Endodermal cell (in vitro differentiated cells): Measurements from ENCODE around the gene FCAMR. TPM values are rescaled to one million over a fixed set of nuclear protein-coding genes. Genes with fewer than 3 reads are reported as not detected.

Source experiments
- DNase-seq: peaks from one replicate; pipeline ENCODE4 v3.0.0-alpha.2; 2017
- H3K27ac ChIP-seq: 2 replicates; pipeline ENCODE4 v1.5.1; 2013; ENCODE audit warnings: mild to moderate bottlenecking, low read depth, low read length, moderate library complexity
- H3K27me3 ChIP-seq: 2 replicates; pipeline ENCODE4 v1.6.1; 2013; ENCODE audit warnings: mild to moderate bottlenecking, low read length, moderate library complexity; ENCODE audit not compliant: insufficient read depth, control insufficient read depth, poor library complexity, severe bottlenecking
- H3K36me3 ChIP-seq: 2 replicates; pipeline ENCODE4 v1.7.0; 2013; ENCODE audit warnings: mild to moderate bottlenecking, low read length, moderate library complexity; ENCODE audit not compliant: control insufficient read depth, insufficient read depth
- H3K4me1 ChIP-seq: one replicate; pipeline ENCODE4 v1.7.0; 2013; ENCODE audit warnings: low read length; ENCODE audit not compliant: control insufficient read depth, insufficient read depth
- H3K4me3 ChIP-seq: 2 replicates; pipeline ENCODE4 v1.5.1; 2013; ENCODE audit warnings: mild to moderate bottlenecking, low read length, moderate library complexity
- H3K9ac ChIP-seq: 2 replicates; pipeline ENCODE4 v1.6.1; 2013; ENCODE audit warnings: mild to moderate bottlenecking, low read length, moderate library complexity; ENCODE audit not compliant: poor library complexity, severe bottlenecking; ENCODE audit errors: extremely low read depth
- H3K9me3 ChIP-seq: 2 replicates; pipeline ENCODE4 v1.6.1; 2013; ENCODE audit warnings: mild to moderate bottlenecking, low read length, moderate library complexity; ENCODE audit not compliant: control insufficient read depth
- H3K27ac Mint-ChIP-seq: 2 replicates; pipeline ENCODE4 v1.8.0; 2020; ENCODE audit warnings: mixed read lengths
- H3K27me3 Mint-ChIP-seq: 2 replicates; pipeline ENCODE4 v1.8.0; 2021; ENCODE audit warnings: mild to moderate bottlenecking, mixed read lengths; ENCODE audit not compliant: insufficient read depth
- H3K36me3 Mint-ChIP-seq: 2 replicates; pipeline ENCODE4 v1.8.0; 2020; ENCODE audit warnings: low read depth, mixed read lengths
- H3K4me1 Mint-ChIP-seq: 2 replicates; pipeline ENCODE4 v1.8.0; 2020; ENCODE audit warnings: mixed read lengths
- H3K4me3 Mint-ChIP-seq: 2 replicates; pipeline ENCODE4 v1.8.0; 2020; ENCODE audit warnings: mild to moderate bottlenecking, moderate library complexity, mixed read lengths
- H3K9me3 Mint-ChIP-seq: 2 replicates; pipeline ENCODE4 v1.8.0; 2020; ENCODE audit warnings: mild to moderate bottlenecking, mixed read lengths
- WGBS, 2 experiments: methylation state at CpG; one replicate each; pipeline versions ENCODE4 v1.1.5 to v1.1.7; 2013; ENCODE audit warnings: missing lambda C conversion rate in 2 of 2, mixed read lengths in 1 of 2; ENCODE audit not compliant: insufficient coverage in 1 of 2, insufficient read length in 1 of 2; 5-methylcytosine and 5-hydroxymethylcytosine counted together
- long read RNA-seq, 4 experiments: library from polyadenylated mRNA in 2 of 4; library from RNA in 1 of 4; library from capped mRNA in 1 of 4; stranded (forward) in 3 of 4; unstranded in 1 of 4; transcript quantifications; one replicate each; pipeline ENCODE4 v2.0.0, GENCODE V29; 2020 to 2021; ENCODE audit warnings: inconsistent platforms in 1 of 4
- polyA plus RNA-seq, 2 experiments: library from polyadenylated mRNA; stranded (reverse); fragments of 50-300 nt; gene quantifications; one replicate each; pipeline ENCODE4 v1.2.3, GENCODE V29; 2013
- total RNA-seq, 2 donors: library from RNA; stranded (reverse); fragmentation: NEBNext Ultra II Directional in 1 of 2; extraction: Animal tissue kit (Norgen Biotek cat#: 25700) in 1 of 2; gene quantifications; 2 replicates in 1 of 2; 3 replicates in 1 of 2; pipeline ENCODE4 v1.2.1, GENCODE V29; 2021
- TF ChIP-seq, protein P1 (sequence below): fragments of 200-600 bp; sonication (generic); conservative IDR thresholded peaks from 2 replicates; pipeline ENCODE4 v1.5.0; 2021; ENCODE audit warnings: antibody characterized with exemption, mild to moderate bottlenecking

Gene FCAMR, protein sequence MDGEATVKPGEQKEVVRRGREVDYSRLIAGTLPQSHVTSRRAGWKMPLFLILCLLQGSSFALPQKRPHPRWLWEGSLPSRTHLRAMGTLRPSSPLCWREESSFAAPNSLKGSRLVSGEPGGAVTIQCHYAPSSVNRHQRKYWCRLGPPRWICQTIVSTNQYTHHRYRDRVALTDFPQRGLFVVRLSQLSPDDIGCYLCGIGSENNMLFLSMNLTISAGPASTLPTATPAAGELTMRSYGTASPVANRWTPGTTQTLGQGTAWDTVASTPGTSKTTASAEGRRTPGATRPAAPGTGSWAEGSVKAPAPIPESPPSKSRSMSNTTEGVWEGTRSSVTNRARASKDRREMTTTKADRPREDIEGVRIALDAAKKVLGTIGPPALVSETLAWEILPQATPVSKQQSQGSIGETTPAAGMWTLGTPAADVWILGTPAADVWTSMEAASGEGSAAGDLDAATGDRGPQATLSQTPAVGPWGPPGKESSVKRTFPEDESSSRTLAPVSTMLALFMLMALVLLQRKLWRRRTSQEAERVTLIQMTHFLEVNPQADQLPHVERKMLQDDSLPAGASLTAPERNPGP
- total RNA-seq = not detected
- not detected for polyA plus RNA-seq (2013, experiment 1 of 2)
- not detected for polyA plus RNA-seq (2013, experiment 2 of 2)
- long read RNA-seq, experiment 1 = 0 reads
- long read RNA-seq, experiment 2 = 0 reads
- long read RNA-seq, experiment 3 = 0 reads
- long read RNA-seq, experiment 4 = 0 reads

GRCh38 chr1:206970446-206970845 is at the start of gene FCAMR:
Gene FCAMR, minus strand, starts transcription at chr1:206970460. Its CDS starts 335 bp downstream, at chr1:206970125.
- H3K4me3 Mint-ChIP-seq = no peak within 1 kb of the TSS
- no peak within 1 kb of the TSS for H3K27ac ChIP-seq
- no peaks in the 10 kb centered on the region for H3K9me3 ChIP-seq
- H3K27me3 Mint-ChIP-seq = peaks cover 27% of the 10 kb centered on the region
- no peaks in the 10 kb centered on the region for H3K36me3 Mint-ChIP-seq
- no peaks in the 10 kb centered on the region for H3K9me3 Mint-ChIP-seq
- TF ChIP-seq, protein P1, sequence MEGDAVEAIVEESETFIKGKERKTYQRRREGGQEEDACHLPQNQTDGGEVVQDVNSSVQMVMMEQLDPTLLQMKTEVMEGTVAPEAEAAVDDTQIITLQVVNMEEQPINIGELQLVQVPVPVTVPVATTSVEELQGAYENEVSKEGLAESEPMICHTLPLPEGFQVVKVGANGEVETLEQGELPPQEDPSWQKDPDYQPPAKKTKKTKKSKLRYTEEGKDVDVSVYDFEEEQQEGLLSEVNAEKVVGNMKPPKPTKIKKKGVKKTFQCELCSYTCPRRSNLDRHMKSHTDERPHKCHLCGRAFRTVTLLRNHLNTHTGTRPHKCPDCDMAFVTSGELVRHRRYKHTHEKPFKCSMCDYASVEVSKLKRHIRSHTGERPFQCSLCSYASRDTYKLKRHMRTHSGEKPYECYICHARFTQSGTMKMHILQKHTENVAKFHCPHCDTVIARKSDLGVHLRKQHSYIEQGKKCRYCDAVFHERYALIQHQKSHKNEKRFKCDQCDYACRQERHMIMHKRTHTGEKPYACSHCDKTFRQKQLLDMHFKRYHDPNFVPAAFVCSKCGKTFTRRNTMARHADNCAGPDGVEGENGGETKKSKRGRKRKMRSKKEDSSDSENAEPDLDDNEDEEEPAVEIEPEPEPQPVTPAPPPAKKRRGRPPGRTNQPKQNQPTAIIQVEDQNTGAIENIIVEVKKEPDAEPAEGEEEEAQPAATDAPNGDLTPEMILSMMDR = no peak
- H3K4me1 Mint-ChIP-seq = peaks cover 9% of the 10 kb centered on the region
- WGBS, 2 experiments = 91% methylated on average over 2 of the region's 2 CpGs; no CpG with 5 or more reads in 1 of the 2 experiments
- no peak within 1 kb of the TSS for H3K9ac ChIP-seq
- DNase-seq = no peak
- peaks cover 9% of the 10 kb centered on the region for H3K27me3 ChIP-seq
- no peaks in the 10 kb centered on the region for H3K36me3 ChIP-seq
- H3K4me1 ChIP-seq = peaks cover 10% of the 10 kb centered on the region
- H3K4me3 ChIP-seq = no peak within 1 kb of the TSS
- no peak within 1 kb of the TSS for H3K27ac Mint-ChIP-seq

- H3K36me3 ChIP-seq = no peaks in the 10 kb centered on the region
- no peak for DNase-seq
- H3K27ac ChIP-seq = no peak overlapping the region
- TF ChIP-seq, protein P1 = no peak
- no peaks in the 10 kb centered on the region for H3K4me1 ChIP-seq
- H3K4me3 ChIP-seq = no peak overlapping the region
- H3K4me1 Mint-ChIP-seq = peaks cover 4% of the 10 kb centered on the region
- H3K27me3 Mint-ChIP-seq = peaks cover 24% of the 10 kb centered on the region
- H3K36me3 Mint-ChIP-seq = no peaks in the 10 kb centered on the region
- H3K4me3 Mint-ChIP-seq = no peak overlapping the region
- 98 to 100% methylated on average over 1 to 2 of the region's 2 CpGs for WGBS, 2 experiments
- peaks cover 29% of the 10 kb centered on the region for H3K27me3 ChIP-seq
- no peaks in the 10 kb centered on the region for H3K9me3 ChIP-seq
- H3K9me3 Mint-ChIP-seq = no peaks in the 10 kb centered on the region
- no peak overlapping the region for H3K9ac ChIP-seq
- H3K27ac Mint-ChIP-seq = no peak overlapping the region
These were observed 49.4 kb upstream of the FCAMR start for GRCh38 chr1:207019661-207020060.

DNA sequence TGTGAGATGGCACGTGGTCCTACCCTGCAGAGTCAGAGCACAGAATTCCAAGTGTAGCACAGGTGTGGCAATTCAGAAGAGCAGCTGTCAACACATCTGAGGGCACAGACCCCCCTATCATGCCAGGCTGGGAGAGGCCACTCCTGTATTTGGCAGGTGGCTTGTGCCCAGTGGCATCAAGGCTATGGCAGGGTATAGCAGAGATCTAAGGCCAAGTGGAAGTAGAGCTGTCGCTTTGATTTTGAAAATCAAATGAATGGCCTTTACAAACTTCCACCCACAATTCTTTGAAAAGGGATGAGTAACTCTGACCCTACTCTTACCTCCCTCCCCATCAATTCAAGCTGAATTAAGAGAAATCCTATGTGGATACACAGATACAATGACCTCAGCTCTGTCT is 48.9 kb upstream of the FCAMR start:
- no peak overlapping the region for H3K9ac ChIP-seq
- H3K4me3 Mint-ChIP-seq = no peak overlapping the region
- no peak overlapping the region for H3K4me3 ChIP-seq
- peaks cover 29% of the 10 kb centered on the region for H3K27me3 ChIP-seq
- no peak overlapping the region for H3K27ac ChIP-seq
- 60 to 91% methylated on average over 1 to 2 of the region's 2 CpGs for WGBS, 2 experiments
- no peaks in the 10 kb centered on the region for H3K4me1 ChIP-seq
- no peak for DNase-seq
- TF ChIP-seq, protein P1 = no peak
- no peak overlapping the region for H3K27ac Mint-ChIP-seq
- H3K4me1 Mint-ChIP-seq = no peaks in the 10 kb centered on the region
- peaks cover 28% of the 10 kb centered on the region for H3K27me3 Mint-ChIP-seq
- H3K36me3 Mint-ChIP-seq = no peaks in the 10 kb centered on the region
- H3K36me3 ChIP-seq = no peaks in the 10 kb centered on the region
- H3K9me3 Mint-ChIP-seq = no peaks in the 10 kb centered on the region
- H3K9me3 ChIP-seq = no peaks in the 10 kb centered on the region
